ENCODE results near the gene REXO4.
"Not testable (repeated sequence)": the region's sequence is repeated elsewhere in the genome, so short reads cannot be mapped to it uniquely, and the experiment has no call there.

REXO4 gene

DNA sequence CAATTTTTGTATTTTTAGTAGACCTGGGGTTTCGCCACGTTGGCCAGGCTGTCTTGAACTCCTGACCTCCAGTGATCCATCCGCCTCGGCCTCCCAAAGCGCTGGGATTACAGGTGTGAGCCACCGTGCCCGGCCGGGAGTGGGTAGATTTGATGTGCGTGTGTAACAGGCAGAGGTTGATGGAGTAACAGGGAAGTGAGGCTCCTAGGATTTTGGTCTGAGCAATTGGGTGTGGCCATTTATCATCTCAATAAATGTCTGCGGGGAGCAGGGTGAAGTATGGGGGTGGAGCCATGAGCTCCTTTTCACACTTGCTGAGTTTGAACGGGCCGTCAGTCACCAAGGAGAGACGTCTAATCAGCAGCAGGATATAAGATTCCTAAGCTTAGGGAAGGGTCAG lies 1.2 kb upstream of the REXO4 start:
- no peak for DNase-seq

DNA sequence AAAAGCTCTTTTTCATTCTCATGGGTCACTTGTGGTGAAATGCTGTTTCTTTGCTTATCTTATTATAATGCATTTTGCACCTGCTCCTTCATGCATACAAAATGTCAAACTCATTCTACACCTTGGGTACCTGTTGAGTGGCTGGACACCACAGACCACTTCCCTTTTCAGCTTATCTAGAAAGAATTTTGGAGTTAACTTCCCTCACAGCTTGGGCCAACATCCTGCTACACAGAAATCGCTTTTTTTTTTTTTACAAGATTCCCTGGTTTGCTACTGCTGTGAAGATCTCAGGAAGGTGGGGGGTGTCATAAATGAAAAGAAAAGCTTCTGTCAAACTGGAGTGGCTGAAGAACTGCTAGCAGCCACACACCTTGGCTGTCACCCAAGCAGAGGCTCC lies 2.6 kb downstream of the REXO4 start:
- DNase-seq = no peak

DNA sequence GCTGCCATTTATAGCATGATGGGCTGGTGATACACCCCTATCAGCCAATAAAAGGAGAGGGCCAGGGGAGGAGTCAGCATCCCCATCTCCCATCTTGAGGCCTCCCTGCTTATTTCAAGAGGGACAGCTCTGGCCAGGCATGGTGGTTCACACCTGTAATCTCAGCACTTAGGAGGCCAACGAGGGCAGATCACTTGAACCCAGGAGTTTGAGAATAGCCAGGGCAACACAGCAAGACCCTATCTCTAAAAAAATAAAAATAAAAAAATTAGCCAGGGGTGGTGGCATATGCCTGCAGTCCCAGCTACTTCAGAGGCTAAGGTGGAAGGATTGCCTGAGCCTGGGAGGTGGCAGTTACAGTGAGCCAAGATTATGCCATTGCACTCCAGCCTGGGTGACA lies 9.8 kb downstream of the REXO4 start:
- no peak for DNase-seq

DNA sequence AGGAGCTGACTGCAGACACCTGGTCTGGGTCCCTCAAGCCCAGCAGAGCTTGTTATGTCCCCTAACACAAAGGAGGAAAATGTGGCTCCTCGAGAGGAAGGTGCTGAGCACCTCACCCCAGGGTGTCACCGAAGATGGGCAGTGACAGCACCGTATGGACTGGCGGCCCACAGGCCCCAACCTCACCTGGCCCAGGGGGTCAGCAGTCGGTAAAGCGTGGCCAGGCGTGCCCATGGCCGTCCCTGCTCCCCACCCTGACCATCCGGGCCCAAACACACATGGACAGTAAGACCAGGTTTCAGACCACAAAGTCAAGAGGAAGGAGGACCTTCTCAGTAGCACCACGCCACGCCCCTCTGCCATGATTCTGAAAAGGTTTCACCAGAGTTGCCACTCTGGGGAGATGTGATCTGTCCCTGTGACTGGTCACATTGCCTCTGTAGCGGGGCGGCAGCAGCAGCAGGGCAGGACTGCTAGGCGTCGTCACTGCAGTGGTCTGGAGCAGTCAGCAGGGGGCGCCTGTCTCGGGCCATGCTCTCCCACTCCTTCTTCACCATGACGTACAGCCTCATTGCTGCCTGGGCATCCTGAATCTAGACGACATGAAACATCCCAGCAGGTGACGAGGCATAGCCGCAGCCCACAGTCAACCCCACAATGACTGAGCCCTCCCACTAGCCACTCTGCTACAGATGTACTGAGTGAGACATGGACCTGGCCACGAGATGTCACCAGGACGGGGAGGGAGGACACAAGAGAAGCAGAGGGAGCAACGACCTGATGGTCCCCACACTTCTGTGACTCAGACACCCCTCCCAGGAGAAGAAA lies 11.1 kb downstream of the REXO4 start:
- peak; percentile 69 for DNase-seq

DNA sequence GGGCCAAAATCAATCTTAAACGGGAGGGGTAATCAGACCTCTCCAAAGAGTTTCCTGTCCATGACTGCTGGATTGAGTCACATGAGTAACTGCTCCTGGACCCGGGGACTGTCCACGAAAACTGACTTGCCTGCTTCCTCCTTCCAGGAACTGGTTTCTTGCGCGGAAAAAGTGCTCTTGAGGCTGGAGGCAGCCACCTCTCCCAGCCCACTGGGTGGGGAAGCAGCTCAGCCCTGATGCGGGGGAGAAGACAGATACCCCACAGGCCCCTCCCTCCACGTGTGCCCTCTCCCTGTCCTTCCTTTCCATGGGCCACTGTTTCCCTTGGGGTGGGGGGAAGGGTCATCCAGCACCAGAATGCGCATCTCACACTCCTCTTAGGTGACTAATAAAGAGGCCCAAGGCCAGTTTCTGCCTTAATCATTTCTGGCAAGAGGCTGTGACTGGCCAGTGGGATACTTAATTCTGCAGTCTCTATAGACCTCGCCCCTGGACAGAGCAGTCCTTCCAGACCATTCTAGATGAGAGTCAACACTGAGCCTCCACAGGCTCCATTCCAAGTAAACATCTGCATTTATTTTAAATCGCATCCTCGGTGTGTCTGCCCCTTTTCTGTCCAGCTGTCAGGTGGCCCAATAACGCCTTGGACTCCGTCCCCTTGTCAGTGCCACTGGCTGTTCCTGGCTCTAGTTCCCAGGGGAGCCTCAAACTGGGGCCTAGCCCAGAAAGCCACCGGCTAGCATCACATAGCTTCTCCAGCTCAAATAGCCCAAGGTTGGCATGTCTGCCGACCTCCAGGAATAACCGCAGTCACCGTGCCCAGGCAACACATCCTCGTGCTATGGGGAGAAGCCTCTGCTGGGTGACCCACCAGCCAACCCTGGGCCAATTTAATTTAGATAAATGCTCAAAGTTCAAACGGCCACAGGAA lies 12.0 kb downstream of the REXO4 start:
- no peak for DNase-seq

DNA sequence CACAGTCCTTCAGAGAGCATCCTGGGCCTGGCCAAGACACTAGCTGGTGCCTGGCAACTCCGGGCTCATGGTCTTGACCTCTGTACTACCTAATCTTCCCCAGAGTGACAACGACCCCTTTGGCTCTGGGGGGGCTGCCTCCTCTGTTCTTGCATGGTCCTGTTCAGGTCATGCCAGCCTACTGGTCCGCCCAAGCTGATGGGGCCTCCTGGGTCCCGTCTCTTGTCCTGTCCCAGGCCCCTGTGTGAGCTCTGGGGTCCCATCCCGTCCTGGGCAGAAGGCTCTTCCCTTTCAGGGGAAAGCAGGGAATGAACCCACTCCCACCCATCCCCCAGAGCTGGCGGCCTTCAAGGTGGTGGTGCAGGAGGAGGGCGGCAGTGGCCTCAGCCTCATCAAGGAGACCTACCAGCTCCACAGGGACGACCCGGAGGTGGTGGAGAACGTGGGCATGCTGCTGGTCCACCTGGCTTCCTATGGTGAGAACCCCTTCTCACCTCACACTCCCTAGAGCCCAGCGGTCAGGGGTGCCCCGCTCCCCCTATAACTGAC lies 13.3 kb downstream of the REXO4 start:
- no peak for DNase-seq

DNA sequence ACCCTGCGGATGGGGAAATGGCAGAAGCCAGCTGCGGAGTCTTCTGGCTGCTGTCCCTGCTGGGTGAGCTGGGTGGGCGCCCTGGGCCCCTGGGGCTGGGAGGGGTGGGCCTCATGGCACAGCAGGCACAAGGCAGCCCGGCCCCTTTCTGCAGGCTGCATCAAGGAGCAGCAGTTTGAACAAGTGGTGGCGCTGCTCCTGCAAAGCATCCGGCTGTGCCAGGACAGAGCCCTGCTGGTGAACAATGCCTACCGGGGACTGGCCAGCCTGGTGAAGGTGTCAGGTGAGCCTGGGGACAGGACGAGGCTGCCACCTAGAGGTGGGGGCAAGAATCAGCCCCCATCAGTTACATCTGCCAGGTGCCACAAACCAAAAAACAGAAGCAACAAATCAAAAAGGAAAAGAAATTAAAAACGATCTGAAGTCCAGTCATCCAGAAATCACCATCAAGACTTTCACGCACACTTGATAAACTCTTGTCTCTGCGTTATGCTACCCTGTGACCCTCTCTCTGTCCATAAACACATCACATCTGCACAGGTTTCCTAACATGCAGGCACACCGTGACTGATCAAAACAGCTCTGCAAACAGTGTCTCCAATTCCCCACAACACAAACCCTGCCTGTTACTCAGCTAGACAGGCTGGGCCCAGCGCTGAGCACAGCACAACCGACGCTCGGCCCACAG lies 13.9 kb downstream of the REXO4 start:
- peak; percentile 57 for DNase-seq

DNA sequence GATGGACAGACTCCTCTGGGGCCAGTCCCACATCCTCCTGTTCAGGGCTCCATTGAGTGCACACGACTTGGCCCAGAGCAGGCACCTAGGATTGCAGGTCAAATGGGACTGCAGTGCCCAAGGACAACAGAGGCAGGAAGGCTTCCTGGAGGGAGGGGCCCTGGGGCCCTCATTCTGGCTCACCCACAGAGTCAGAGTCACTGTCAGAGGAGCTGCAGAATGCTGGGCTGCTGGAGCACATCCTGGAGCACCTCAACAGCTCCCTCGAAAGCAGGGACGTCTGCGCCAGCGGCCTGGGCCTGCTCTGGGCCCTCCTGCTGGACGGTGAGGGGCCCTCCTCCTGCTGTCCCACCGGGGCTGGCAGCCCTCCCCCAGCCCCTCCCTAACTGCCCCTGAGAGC lies 15.1 kb downstream of the REXO4 start:
- DNase-seq = no peak

DNA sequence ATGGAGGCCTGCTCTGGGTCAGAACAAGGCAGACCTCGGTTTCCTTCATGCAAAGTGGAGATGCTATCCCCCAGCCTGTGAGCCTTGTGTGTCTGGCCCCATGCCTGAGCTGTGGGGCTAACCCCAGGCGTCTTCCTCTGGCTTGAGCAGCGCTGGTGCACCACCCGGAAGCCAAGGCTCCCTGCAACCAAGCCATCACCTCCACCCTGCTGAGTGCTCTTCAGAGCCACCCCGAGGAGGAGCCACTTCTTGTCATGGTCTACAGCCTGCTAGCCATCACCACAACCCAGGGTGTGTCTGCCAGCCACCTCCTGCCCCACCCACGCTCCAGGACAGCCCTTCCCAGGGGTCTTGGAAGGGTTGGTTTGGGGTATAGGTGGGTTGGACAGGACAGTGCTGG lies 16.2 kb downstream of the REXO4 start:
- DNase-seq = no peak

DNA sequence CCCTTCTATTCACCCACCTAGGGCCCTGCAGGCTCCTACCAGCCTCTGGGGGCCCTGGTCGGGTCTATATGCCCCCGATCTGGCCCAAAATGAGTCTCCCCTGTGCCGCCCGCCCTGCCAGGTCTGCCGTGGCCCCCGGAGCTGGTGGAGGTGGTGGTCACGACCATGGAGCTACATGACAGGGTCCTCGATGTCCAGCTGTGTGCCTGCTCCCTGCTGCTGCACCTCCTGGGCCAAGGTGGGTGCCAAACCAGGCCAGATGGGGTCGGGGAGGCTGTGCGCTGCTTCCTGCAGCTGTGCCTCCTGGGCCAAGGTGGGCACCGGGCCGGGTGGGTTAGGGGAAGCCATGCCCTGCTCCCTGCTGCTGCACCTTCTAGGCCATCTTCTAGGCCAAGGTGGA lies 17.5 kb downstream of the REXO4 start:
- no peak for DNase-seq

DNA sequence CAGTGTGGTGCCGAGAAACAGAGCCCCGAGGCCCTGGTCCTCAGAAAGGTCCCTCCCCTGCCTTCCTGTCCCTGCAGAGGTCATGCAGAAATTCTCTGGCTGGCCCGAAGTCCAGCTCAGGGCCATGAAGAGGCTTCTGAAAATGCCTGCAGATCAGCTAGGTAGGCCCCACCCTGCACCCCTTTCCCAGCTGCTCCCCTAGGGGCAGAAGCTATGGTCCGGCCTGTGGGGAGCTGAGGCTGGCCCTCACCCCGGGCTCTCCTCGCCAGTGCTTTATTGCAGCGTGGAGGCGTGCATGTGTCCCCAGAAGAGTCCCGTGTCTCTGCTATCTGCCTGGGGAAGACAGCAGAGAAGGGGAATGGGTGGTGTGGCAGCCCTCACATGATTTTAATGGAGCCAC lies 19.9 kb downstream of the REXO4 start:
- no peak for DNase-seq

DNA sequence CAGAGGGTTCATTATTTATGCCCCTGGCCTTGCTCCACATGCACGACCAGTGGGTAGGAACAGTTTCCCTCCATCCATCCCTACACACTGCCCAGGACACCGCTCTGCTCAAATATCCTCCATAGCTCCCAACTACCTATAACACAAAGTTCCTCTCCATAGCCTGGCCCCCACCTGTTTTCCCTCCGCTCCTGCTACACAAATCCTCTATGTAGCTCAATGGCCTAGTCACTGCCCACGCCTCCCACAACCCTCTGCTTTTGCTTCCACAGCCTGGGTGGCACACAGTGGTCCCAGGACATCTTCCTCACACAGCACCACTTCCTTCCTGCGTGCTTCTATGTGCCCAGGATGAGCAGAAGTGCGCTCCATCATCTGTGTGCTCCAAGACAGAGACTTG lies 20.4 kb downstream of the REXO4 start:
- no peak for DNase-seq

DNA sequence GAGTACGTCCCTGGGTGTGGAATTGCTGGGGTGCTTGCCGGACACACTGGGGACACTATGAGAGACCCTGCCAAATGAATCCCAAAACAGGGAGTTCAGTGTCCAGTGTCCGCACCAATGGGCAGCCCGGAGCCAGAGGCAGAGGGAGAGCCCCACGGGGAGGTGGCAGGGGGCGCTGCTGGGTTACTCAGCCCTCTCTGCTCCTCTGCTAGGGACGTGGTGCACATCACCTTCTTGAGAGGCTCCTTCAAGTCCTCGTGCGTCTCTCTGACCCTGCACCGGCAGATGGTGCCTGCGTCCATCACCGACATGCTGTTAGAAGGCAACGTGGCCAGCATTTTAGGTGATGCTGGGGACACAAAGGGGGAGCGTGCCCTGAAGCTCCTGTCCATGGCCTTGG lies 20.9 kb downstream of the REXO4 start:
- no peak for DNase-seq

DNA sequence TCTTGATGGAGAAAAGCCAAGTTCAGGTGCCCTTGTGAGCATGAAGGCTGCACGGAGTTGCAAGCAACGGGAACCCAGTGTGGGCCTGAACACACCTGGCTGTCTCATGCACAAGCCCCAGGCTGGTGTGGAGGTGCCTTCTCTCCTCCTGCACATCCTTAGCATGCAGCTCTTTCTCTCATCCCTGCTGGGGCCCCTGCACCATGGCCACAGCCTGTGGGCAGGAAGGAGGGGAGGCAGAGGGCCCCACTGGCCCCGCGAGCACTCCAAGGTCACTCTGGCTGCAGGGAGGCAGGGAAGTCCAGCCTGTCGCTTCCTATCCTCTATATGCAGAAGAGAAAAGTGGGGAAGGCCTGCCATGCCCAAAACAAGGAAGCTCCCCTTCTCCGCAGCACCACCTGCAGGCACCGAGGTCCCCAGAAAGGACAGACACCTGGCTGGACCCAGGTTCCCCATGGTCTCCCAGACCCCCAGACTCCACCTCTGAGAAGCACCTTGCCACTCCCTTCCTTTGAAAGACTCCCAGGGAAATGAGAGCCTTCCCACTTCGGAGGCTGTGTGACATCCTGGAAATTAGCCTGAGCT lies 23.0 kb downstream of the REXO4 start:
- no peak for DNase-seq

DNA sequence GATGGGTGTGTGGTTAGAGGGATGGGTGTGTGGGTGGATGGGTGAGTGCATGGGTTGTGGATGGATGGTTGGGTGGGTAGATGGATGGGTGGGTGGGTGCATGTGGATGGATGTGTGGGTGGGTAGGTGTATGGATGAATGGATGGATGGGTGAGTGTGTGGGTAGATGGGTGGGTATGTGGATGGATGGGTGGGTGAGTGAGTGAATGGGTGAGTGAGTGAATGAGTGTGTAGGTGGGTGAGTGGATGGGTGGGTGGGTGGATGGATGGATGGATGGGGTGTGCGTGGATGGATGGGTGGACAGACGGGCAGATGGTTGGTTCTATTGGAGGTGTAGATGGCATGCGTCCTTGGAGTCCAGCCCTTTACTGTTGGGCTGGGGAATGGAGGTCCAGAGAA lies 24.4 kb downstream of the REXO4 start:
- no peak for DNase-seq

DNA sequence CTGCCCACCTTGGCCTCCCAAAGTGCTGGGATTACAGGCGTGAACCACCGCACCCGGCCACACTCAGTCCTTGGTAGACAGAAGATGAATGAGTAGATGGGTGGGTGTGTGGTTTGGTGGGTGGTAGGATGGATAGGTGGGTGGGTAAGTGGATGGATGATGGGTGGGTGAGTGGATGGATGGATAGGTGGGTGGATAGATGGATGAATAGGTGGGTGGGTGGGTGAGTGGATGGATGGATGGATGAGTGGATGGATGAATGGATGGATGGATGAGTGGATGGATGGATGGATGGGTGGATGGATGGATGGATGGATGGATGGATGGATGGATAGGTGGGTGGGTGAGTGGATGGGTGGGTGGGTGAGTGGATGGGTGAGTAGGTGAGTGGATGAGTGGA lies 25.5 kb downstream of the REXO4 start:
- DNase-seq = not testable (repeated sequence)

DNA sequence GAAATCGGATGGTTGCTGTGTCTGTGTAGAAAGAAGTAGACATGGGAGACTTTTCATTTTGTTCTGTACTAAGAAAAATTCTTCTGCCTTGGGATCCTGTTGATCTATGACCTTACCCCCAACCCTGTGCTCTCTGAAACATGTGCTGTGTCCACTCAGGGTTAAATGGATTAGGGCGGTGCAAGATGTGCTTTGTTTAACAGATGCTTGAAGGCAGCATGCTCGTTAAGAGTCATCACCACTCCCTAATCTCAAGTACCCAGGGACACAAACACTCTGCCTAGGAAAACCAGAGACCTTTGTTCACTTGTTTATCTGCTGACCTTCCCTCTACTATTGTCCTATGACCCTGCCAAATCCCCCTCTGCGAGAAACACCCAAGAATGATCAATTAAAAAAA lies 26.4 kb downstream of the REXO4 start:
- not testable (repeated sequence) for DNase-seq

DNA sequence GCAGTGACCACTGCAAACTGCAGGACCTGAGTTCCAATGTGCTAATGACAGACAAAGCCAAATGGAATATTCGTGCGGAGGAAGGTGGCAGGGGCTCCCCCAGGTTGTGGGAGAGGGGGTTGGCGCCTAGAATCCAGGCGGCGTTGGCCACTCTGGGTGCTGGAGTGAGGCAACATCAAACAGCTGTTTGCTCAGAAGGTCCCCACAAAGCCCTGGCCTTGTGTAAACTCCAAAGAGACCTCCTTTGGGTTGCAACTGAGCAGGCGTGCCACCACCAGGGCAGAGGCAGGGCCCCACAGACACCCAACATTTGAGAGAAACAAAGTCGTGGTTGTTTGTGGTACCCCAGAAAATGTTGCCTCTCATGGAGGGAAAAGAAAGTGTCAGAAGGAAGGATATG lies 27.1 kb downstream of the REXO4 start:
- DNase-seq = no peak

DNA sequence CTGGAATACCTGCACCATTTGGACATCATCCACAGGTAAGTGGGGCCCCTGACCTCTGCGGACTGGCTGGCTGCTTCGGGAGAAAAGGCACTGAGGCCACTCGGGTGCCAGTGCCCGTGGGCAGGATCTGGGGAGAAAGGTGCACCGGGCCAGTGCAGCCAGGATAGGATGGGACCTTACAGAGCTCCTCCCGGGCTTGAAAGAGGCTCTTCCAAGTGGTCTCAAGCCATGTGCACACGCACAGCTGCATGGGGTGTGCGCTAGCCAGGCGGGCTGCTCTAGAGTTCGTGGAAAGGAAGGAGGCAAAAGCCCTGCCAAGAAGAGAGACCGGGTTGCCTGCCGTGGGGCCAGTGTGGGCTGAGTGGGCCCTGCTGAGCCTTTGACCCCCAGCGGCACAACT lies 28.2 kb downstream of the REXO4 start:
- DNase-seq = no peak

DNA sequence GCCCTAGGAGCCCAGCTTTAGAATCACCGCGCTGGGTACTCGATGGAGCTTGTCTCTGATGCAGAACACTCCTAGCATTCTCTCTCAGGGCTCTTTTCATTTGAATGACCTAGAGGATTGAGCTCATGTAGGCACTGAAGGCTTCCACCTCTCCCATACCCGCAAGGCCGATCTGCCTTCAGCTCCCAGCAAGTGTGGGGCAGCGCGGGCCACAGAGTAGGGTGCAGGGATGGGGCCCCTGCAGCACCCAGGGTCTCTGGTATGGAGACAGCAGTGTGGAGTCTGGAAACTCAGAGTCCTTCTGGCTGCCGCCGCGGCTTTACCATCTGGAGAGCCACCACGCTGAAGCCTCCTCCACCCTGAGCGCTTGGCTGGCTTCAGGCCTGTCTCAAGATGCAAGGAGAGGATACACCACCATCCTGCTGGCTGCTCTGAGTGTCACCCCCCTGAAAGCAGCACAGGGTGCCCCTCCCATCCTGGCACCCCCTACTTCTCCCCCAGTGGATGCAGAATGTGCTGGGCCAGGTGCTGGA lies 28.7 kb downstream of the REXO4 start:
- no peak for DNase-seq

DNA sequence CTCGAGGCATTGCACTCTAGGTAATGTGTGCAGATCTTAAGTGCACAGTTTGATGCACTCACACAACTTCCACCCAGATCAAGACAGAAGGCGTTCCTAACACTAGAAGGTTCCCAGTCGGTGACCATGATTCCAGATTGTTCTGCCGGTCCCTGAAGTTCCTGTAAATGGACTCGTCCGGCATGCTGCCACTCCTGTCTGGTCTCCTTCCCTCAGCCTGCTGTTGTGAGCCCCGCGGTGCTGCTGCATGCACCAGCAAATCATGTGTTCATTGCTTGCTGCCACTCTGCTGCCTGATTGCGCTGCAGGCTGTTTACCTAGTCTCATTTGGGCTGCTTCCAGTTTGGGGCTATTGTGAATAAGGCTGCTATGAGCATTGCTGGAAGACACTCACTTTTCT lies 30.1 kb downstream of the REXO4 start:
- DNase-seq = no peak

DNA sequence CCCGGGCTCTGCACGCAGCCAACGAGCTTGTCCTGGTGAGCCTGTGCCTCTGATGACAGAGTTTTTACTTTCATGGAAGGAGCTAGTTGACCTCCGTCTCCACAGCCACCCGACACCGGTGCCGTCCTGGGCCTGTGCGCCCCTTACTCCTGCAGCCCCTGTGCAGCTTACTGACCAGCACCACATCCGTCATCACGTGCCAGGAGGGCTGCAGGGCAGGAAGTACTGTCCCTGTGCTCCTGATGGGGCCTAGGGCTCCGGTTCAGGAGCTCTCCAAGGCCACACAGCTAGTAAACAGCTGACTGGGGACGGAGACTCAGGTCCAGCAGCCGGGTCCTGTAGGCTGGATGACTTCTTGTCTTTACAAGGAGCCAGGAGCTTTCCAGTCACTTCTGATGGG lies 31.5 kb downstream of the REXO4 start:
- no peak for DNase-seq

DNA sequence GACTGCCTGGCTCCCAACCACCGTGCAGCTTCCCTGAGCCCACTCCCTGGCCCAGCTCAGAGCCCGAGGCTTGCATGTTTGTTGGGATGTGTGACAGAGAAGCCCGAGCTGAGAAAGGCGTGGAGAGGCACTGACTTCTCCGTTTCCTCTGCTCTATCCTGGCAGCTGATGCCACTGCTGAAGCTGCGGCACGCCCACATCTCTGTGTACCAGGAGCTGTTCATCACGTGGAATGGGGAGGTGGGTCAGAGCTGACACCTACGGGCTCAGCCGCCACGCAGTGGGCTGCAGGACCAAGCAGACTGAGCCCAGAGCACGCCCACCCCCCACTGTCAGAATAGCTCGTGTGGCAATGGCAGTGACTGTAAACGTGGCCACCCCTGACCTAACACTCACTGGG lies 32.4 kb downstream of the REXO4 start:
- no peak for DNase-seq

Data from effector CD4-positive, alpha-beta T cell (primary cell).